HG03457 (cell line): ENCODE measurements around the gene MEGF6.

ENCODE experiments used
- ATAC-seq: cut with Tn5 transposase; IDR thresholded peaks from one replicate; pipeline ENCODE4 v1.9.1; 2021; ENCODE audit warnings: moderate number of reproducible peaks; ENCODE audit not compliant: unreplicated experiment

Gene MEGF6

GRCh38 chr1:3560251-3560871 is 50.9 kb downstream of the MEGF6 start:
- no peak for ATAC-seq

- no peak for ATAC-seq
These were observed 53.1 kb downstream of the MEGF6 start for GRCh38 chr1:3558036-3558726.

- no peak for ATAC-seq
These were observed 53.9 kb downstream of the MEGF6 start for GRCh38 chr1:3557366-3557765.

GRCh38 chr1:3556336-3556735 is 55.0 kb downstream of the MEGF6 start:
- no peak for ATAC-seq

DNA sequence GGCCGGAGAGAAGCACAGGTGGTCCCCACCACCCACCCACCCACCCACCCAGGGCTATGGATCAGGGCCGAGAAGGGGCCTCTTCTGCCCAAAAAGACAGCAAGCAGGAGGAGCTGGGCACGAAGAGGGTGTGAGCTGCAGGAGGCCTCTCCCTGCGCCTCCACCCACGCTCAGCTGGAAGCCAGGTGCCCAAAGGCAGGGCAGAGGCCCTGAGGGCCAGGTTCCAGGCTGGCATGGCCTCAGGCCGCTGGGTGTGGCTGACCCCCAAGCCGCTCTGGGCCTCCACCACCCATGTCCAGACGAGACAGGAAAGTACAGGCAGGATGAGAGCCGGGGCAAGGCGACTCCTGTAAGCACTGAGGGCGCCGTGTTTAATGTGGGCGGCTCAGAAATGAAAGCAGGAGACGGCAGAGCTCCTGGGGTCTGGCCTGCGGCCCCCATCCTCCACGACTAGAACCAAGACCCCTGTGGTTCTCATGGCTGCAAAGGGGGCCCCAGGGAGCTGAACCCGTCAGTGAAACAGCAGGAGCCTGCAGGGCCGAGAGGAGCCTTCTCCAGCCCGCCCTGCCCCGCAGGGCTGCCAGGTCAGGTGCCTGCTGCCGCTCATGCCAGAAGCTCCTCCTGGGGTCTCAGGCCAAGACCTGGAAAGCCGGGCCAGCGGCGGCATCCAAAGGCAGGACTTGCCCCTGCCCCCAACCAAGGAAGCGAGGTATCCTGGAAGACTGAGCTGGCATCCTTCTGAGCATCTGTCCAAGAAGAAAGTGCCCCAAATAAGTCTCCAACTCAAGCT is 56.0 kb downstream of the MEGF6 start:
- ATAC-seq, result no peak

DNA sequence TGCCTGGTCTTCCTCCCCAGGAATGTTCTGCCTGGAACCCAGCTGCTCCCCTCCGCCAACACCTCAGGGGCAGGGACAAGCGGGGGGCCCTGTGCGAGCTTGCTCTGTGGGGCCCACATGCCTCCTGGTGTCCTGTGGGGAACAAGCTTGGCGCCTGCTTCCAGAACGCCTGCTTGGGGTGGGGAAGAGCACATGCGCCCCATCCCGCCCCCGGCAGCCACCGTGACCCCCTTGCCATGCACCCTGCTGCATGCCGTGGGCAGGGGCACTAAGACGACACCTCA is 57.4 kb downstream of the MEGF6 start:
- no peak for ATAC-seq

GRCh38 chr1:3553166-3553939 is 58.0 kb downstream of the MEGF6 start:
- ATAC-seq, result no peak

DNA sequence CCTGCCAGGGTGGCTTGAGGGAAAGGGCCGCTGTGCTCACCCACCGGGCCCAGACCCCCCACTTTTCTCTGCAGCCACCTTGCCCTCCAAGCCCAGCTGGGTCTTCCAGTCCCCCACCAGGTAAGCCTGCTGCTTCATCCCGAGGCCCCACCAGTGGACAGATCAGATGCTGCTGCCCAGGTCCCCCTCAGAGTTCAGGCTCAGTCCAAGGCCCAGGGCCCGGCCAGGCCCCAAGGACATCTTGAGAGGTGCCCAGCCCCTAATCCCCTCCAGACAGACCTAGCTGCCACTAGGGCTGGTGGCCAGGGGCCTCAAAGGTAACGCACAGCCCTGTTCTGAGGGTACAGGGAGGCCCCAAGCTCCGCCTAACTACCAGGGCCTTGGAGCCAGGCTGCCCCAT is 58.6 kb downstream of the MEGF6 start:
- no peak for ATAC-seq

DNA sequence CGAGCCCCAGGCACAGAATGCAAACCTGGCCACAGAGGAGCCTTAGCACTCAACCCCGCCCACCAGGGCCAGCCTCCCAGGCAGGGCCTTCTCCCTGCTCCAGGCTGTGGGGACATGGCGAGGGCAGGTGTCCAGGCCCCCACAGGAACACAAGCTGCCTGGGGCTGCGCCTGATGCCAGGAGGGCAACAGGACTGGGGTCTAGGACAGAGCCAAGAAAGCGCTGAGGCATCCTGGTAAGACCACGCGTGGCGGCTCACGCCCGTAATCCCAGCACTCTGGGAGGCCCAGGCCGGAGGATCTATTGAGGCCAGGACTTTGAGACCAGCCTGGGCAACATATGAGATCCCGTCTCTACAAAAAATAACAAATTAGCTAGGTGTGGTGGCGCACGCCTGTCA is 59.1 kb downstream of the MEGF6 start:
- ATAC-seq, result no peak

GRCh38 chr1:3551711-3552110 is 59.6 kb downstream of the MEGF6 start:
- ATAC-seq, result no peak

GRCh38 chr1:3551290-3551678 is 60.0 kb downstream of the MEGF6 start:
- ATAC-seq, result no peak

GRCh38 chr1:3550511-3551289 is 60.6 kb downstream of the MEGF6 start:
- no peak for ATAC-seq

DNA sequence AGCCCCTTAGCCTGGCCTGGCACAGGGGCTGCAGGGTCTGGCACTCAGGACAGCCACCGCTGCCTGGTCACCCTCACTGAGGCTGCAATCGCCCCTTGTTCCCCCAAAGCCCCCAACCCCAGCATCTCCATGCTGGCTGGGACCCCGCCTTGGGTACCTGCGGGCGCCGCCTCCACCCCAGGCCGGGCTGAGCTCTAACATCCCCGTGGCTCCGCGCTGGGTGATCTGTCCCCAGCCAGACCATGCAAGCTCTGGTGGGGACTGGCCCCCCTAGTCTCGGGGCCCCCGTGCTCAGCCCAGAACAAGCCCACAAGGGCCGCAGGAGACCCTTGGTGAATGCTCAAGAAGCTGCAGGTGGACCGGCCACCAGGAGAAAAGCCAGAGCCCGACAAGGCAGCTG is 62.4 kb downstream of the MEGF6 start:
- no peak for ATAC-seq

GRCh38 chr1:3548156-3548893 is 63.0 kb downstream of the MEGF6 start:
- ATAC-seq, result no peak

- ATAC-seq, result no peak
These were observed 64.0 kb downstream of the MEGF6 start for GRCh38 chr1:3547055-3548005.

GRCh38 chr1:3546048-3546384 is 65.3 kb downstream of the MEGF6 start:
- ATAC-seq, result no peak

- no peak for ATAC-seq
These were observed 65.8 kb downstream of the MEGF6 start for GRCh38 chr1:3545363-3546047.
